Colon (tissue), 2 donors: ENCODE measurements around the gene ISLR2.
"Not testable (repeated sequence)": the region's sequence is repeated elsewhere in the genome, so short reads cannot be mapped to it uniquely, and the experiment has no call there.

ENCODE experiments used
- FAIRE-seq: peaks from 2 replicates; lab custom pipeline; 2012; peaks lifted over from hg19 to GRCh38; lab: Jason Lieb, UNC
- donor health status: control.
- donor health status: control.

ISLR2 gene

DNA sequence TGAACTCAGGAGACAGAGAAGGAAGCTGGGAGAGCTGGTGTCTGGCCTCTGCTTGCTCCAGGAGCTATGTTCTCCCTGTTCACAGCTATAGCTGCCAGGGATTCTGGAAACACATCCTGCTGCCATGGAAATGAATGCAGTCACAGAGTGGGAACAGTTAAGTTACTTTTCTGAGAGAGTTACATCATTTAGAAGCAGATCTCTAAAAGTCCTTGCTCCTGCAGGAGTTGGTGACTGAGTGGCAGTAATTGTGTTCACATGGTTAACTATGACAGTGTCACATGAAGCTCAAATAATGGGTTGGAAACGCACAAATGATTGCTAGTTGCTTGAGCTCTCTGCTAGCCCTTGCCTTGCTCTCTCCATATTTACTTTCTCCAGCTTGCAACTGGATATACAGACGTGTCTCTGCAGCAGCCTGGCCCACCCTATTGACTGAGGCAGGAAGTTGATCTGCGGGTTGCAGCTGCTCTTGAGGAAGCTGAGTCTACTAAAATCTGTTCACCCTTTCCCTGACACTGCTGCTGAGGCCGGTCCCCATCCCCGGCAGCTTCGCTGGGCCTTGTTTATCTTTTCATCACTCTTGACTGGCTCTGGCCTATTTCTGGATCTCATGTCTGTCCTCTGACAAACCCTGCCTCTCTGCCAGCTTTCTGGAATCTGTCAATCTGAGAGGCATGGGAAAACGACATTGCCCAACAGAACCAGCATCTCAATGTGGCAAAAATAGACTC, 26.5 kb downstream of the ISLR2 start:
- FAIRE-seq, result no peak

DNA sequence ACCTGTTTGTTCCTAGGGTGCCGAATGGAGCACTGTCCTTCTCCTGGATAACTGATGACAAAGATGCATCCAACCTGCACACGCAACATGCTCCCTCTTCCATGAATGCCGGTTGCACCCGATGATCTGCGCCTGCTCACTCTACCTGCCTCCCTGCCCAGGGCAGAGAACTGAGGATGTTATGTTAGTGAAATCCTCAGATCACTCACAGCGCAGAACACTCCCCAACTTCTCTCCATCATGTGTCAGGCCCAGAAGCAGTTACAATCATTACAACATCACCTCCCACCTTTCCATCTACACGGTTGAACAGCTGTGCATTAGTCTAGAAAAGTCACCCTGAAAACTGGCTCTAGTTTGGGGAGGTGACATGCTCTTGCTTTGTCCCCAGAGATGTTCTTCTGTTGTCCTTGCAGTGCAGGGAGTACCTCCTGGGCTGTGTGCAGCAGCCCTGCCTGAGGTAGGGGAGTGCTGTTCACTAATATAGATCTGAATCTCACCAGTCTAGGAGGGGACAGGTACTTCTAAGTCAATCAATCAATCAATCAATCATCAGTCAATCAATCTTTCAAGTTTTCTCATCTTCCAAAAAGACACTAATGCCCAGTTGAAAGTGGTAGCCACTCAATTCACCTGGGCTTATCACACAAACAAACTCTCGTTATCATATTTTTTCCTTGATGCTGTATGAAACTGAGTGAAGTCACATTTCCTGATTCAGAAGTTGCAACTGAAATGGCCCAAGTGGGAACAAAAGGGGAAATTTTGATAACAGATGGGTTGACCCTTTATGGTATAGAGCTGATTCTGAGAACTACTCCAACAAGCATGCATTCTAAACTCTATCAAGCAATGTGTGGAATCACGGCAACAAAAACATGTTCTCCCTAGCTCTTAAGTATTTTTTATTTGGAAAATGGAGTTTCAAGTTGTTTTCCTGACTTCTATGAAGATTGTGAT, 27.8 kb downstream of the ISLR2 start:
- no peak for FAIRE-seq

DNA sequence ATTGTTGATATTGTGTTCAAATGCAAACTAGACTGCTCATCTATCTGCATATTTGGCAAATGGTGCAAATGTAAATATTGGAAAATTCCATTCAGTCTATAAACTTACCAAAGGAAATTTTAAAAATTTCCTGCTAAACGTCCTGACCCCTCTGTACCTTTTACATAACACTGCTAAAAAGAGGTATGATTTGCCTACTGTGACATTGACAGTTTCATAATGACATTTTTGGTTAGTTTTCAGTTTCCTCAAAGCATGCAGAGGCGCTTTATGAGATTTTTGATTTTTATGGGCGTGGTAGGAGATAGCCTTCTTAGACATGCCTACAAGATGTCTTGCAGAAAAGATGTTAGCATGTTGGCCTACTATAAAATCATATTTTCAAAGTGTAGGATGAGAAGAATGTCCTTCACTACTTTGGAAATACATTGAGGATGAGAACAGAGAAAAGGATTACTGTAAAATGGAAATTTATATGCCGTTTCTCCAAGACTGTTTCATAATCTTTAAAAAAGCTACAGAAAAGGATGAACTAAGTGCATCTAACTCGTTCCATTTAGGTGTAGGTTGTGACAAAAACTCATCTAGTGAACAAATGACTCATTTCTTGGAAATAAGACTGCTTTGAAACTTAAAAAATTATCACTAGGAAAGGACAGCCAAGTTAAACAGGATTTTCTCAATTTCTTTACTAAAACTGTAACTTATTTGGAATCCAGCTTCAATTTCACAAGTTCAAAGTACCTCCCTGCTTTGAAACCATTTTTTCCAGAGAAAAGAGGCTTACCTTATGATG, 28.7 kb downstream of the ISLR2 start:
- FAIRE-seq, result no peak

DNA sequence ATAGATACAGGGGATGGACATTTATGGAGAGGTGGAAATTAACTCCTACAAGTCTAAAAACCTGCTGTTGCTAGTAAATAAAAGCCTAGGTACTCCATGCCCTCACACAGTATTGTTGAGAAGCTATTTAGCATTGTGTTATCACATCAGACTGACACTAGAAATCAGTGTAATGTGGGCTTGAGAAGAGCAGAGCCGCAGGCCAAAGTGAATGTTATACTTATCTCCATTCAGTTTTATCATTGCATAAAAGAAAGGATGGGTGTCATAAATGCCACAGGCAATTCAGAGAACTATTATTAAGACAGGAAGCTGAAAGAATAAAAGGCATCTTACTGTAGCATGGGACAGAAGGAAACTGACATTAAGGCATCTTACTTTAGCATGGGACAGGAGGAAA, 29.4 kb downstream of the ISLR2 start:
- no peak for FAIRE-seq

DNA sequence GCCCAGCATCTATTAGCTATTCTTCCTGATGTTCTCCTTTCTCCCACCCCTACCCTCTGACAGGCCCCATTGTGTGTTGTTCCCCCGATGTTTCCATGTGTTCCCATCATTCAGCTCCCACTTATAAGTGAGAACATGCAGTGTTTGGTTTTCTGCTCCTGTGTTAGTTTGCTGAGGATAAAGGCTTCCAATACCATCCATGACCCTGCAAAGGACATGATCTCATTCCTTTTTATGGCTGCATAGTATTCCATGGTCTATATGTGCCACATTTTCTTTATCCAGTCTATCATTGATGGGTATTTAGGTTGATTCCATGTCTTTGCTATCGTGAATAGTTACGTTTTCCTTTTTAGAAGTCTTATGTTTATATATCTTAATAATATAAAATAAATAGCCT, 30.0 kb downstream of the ISLR2 start:
- FAIRE-seq, result not testable (repeated sequence)

DNA sequence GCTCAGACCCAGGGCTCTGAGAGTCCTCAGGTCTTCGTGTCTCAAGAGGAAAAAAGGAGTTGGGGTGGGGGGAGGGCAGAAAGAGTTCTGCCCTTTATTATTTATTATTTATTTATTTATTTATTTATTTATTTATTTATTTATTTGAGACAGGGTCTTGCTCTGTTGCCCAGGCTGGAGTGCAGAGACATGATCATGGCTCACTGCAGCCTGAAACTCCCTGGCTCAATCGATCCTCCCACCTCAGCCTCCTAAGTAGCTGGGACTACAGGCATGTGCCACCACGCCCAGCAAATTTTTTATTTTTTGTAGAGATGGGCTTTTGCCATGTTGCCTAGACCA, 31.8 kb downstream of the ISLR2 start:
- not testable (repeated sequence) for FAIRE-seq

DNA sequence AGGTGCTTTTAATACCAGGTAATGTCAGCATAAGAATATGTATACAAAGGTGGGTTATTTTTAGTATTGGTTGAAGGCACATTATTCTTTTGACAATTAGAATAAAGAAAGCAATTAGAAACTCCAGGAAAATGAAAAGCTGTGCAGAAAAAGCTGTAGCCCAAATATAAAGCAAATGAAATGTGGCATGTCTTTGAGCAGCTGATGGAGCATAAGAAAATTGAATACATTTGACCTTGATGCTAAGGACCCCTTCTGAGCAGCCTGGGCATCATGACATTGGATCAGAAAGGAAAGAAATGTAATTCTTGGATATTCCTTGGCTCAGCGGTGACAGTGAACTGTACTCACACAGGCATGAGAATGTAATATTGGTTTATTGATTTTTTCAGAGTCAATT, 35.1 kb downstream of the ISLR2 start:
- FAIRE-seq, result no peak

DNA sequence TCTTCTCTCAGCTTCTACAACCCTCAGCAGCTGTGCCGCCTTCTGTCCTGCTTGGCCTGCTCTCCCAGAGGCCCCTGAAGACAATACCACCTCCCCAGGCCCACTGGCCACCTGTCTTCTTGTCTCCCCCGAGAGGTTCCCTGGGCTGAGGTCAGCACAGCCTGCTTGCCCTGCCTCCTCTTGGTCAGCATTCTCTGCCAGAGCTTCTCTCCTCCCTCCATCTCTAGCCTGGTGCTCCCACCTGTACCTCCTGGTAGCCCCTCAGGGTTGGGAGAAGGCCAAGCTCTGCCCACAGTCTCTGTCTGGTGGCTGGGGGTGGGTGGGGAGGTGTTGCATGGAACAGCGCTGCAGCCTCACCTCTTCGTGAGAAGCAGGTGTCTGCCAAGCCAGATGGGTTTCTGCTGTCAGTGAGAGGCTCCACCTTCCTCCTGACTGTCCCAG, 37.5 kb downstream of the ISLR2 start:
- no peak for FAIRE-seq

DNA sequence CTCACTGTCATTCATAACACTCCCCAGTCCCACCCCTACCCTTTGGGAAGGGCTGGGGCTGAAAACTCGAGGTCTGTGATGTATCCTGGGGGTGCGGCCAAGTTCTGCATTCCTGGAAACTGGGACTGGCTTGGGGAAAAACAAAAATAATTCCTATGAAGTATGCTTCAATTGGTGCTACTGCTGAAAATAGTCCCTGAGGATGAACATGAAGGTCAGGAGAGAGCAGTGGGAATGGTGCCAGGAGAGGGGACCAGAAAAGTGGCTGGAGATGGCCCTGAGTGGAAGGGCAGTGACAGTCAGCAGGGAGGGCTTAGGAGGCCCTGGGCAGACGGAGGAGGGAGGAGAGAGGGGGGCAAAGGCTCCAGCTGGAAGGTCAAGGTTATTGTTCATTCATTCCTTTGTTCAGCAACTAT, 38.3 kb downstream of the ISLR2 start:
- FAIRE-seq, result no peak

DNA sequence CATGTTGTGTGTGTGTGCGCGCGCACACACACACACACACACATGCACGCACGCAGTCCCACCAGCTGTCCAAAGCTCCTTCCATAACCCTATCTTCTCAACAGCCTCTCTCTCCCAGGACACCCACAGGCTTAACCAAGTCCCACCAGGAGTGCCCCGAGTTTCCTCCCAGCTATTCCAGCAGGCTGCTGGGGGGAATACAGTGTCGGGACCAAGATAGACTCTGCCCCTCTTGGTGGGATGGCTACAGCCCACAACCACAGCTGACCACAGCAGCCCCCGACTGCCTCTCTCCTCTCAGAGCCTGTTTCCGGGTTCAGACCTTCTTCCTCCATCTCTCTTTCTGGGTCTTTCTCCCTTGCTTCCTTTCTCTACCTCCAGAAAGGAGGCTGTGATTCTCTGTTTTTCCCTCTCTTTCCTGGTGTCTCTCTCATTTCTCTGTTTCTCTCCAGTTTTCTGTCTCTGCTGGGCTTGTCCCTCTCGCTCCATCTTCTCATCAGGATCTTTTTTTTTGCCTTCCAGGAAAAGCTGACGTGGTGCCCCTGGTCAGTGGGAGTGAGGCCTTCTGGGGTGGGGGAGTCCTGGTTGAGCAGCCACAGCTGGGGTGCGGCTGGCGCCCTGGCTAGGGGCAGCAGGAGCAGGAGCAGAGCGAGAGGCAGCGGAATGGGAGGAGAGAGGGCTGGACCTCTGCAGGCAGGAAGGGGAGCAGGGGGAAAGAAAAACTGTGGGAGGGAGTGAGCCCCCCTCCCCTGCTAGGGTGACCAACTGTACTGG, 39.9 kb downstream of the ISLR2 start:
- no peak for FAIRE-seq

DNA sequence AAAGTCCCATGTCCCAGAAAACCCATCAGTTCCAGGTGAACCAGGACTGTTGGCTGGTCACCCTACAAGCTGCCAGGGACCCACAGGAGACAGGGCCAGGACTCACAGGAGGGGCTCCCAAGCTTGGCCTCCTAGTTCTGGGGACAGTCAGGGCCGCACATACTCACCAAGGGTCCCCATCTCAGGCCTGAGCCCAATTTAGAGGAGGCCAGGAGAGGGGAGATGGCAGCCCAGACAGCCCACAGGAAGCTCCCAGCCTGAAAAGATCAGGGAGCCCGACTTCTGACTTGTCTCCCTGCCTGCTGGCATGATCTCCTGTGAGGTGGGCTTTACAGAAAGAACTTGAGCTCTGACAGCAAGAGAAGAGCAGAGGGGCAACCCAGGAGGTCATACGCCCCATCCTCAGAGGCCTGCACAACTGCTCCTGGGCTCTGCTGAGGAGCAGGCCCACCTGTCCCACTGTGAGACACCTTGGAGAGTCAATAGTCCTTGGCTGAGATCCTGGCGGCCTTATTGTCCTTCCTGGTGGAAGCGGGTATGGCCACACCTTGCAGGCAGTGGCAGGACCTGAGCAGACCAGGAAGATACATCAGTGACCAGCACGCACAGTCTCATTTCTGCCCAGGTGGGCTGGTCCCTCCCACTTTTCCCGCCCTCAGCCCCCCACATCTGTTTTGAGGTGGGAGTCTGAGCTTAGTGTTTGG, 40.6 kb downstream of the ISLR2 start:
- no peak for FAIRE-seq

DNA sequence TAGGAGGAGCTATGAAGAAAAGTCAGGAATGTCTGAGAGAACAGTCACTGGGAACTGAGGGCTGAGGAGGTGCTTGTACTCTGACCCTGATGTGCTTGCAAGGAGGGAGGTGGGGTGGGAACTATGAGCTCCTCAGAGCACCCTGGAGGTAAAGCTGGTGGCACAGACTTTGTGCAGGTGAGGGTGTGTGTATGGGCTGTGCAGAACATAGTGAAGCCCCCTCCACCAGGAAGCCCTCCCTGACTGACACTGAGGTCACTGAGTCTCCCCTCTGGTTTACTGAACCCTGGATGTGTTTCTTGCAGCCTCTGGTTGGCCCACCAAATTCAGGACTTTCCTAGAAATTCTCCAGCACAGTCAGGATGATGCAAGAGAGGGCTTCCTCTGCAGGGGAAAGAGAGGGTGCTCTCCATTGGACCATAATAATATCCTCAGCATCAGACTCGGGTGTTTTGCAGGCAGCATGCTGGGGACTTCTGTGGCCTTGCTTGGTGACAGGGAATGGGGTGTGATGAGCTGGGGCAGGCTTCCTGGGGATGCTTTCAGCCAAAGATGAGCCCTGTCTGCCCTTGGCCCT, 41.7 kb downstream of the ISLR2 start:
- no peak for FAIRE-seq

DNA sequence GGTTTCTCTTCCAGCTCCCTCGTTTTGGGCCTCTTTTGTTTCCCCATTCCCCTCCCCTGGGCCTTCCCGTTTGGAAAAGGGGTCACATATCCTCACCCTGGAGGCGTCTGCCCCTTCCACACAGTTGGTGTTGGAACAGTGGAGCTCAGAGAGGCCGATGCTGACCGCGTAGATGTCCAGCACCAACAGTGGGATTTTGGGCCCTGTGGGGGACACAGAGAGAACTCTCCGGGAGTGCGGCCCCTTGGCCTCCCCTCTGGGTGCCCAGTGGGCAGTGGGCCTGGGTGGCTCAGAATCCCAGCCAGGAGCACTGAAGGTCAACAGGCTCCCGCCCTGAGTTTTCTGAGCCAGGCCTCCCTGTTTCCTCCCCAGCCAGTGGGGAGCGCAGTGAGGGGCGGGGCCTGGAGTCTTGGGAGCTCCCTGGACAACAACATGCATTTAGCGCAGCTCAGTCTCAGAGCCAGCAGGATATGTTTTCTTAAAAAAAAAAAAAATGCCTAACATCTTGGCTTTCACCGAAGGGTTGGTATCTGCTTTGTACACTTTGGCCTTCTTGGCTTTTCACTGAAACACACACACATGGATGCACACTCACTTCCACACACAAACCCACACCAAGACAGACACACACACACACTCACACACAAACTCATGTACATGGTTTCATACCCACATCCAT, 42.5 kb downstream of the ISLR2 start:
- FAIRE-seq, result no peak

DNA sequence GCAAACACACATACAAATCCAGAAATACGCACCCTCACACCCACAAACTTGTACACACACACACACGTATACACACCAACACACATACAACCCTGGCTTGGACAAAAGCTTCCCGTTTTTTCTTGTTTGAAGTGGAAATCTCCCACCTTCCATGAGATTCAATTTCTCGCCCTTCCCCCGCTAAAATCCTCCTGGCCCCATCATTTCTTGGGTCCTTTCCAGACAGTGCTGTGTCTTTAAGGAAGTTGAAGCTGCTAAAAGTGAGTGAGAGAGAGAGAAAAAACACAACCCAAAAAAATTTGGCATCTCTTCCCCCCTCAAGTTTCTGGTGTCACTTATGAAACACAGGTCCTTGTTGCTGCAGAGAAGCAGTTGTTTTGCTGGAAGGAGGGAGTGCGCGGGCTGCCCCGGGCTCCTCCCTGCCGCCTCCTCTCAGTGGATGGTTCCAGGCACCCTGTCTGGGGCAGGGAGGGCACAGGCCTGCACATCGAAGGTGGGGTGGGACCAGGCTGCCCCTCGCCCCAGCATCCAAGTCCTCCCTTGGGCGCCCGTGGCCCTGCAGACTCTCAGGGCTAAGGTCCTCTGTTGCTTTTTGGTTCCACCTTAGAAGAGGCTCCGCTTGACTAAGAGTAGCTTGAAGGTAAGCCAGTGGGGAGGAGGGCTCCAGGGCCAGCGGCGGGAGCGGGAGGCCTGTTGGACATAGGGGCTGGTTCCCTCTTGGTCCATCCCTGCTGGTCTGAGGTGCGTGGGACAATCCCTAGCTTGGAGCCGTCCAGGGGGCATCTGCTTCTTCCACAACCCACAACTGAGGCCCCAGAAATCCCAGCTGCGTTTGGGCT, 43.2 kb downstream of the ISLR2 start, which contains the start of gene ISLR:
Gene ISLR, plus strand, starts transcription at position 331 of the 839 bp plus-strand sequence. CDS start 1,149 bp downstream, outside the sequence.
- FAIRE-seq, result no peak

DNA sequence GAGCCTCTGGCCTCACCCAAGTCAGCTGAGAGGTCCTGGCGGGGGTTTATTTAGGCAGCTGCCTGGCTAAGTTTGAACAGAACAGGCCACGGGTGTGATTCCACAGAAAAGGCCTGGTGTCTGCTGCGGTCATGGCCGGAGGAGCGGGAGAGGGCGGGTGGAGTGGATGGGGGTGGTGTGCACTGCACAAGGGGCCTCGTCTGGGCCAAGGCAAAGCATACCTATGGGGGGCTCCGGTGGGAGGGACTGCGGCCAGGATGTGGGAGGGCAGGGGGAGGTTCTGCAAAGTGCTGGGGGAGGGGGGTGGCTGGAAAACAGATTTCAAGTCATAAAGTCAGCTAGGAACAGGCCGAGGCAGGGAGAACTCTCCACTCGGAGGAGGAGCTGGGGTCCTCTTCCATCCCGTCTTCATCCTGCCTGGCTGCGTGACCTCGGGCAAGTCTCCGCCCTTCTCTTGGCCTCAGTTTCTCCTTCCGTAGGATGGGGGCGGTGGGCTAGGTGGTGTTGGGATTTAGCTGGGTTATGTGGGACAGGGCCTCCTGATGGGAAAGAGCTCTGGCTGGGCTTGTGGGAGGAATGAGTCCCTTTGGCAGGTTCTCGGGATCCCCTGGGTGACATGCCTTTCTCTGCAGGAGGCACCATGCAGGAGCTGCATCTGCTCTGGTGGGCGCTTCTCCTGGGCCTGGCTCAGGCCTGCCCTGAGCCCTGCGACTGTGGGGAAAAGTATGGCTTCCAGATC, 44.0 kb downstream of the ISLR2 start:
- no peak for FAIRE-seq

DNA sequence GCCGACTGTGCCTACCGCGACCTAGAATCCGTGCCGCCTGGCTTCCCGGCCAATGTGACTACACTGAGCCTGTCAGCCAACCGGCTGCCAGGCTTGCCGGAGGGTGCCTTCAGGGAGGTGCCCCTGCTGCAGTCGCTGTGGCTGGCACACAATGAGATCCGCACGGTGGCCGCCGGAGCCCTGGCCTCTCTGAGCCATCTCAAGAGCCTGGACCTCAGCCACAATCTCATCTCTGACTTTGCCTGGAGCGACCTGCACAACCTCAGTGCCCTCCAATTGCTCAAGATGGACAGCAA, 44.5 kb downstream of the ISLR2 start:
- no peak for FAIRE-seq

DNA sequence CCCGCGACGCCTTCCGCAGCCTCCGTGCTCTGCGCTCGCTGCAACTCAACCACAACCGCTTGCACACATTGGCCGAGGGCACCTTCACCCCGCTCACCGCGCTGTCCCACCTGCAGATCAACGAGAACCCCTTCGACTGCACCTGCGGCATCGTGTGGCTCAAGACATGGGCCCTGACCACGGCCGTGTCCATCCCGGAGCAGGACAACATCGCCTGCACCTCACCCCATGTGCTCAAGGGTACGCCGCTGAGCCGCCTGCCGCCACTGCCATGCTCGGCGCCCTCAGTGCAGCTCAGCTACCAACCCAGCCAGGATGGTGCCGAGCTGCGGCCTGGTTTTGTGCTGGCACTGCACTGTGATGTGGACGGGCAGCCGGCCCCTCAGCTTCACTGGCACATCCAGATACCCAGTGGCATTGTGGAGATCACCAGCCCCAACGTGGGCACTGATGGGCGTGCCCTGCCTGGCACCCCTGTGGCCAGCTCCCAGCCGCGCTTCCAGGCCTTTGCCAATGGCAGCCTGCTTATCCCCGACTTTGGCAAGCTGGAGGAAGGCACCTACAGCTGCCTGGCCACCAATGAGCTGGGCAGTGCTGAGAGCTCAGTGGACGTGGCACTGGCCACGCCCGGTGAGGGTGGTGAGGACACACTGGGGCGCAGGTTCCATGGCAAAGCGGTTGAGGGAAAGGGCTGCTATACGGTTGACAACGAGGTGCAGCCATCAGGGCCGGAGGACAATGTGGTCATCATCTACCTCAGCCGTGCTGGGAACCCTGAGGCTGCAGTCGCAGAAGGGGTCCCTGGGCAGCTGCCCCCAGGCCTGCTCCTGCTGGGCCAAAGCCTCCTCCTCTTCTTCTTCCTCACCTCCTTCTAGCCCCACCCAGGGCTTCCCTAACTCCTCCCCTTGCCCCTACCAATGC, 45.1 kb downstream of the ISLR2 start:
- no peak for FAIRE-seq
